Measurements from ENCODE around the gene TMEM183A. TPM values are rescaled to one million over a fixed set of nuclear protein-coding genes. Genes with fewer than 3 reads are reported as not detected.
"Not testable (repeated sequence)": the region's sequence is repeated elsewhere in the genome, so short reads cannot be mapped to it uniquely, and the experiment has no call there.

The TMEM183A gene
- total and polyA plus RNA-seq, 5 donors from 2014 or later: 53.6 to 130 (median 66.0) TPM

GRCh38 chr1:202976633-202977032 lies 30.5 kb upstream of the TMEM183A start:
- Histone ChIP-seq H3K36me3 (ENCODE audit: control insufficient read depth, insufficient read depth, low read length) (no peaks in the 10 kb centered on the region), H3K4me3 (ENCODE audit: low read depth, low read length) (no peak overlapping the region), H3K9me3 (ENCODE audit: control insufficient read depth in 2 of 2, low read length in 2 of 2) (no peaks in the 10 kb centered on the region), H3K4me1 (ENCODE audit: control insufficient read depth, insufficient read depth, low read length, poor library complexity, severe bottlenecking) (no peaks in the 10 kb centered on the region), H3K27me3 (ENCODE audit: control insufficient read depth, insufficient read depth, low read length) (peaks cover 14% of the 10 kb centered on the region), H3K27ac (ENCODE audit: insufficient read depth, low read length, poor library complexity, severe bottlenecking) (no peak overlapping the region)
- DNase-seq: no peak
- Mint-ChIP-seq H3K36me3 (no peaks in the 10 kb centered on the region), H3K4me1 (no peaks in the 10 kb centered on the region), H3K27ac (no peak overlapping the region), H3K27me3 (peaks cover 62% of the 10 kb centered on the region), H3K9me3 (no peaks in the 10 kb centered on the region), H3K4me3 (no peak overlapping the region)
- ATAC-seq (ENCODE audit: low read depth in 2 of 2): no peak

DNA sequence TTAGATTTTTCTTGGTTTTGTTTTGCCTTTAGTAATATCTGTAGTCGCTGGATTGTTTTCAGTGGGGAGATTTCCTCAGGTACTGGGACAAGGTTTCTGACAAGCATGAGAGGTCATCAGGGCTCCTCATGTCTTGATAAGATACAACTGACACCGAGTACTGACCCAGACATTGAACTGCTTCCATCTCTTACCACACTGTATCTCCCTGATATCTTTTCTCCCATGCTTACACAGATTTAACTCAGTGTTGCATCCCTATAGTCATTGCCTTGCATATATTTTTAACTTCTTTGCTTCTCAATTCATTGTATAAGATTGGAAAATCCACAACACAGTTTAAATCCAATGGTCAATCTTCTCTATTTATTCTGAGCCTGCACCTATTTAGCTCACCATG lies 27.7 kb upstream of the TMEM183A start:
- no peaks in the 10 kb centered on the region for H3K4me1 Mint-ChIP-seq
- no peak overlapping the region for H3K4me3 Mint-ChIP-seq
- ATAC-seq (ENCODE audit: low read depth in 2 of 2): no peak
- H3K27ac Mint-ChIP-seq: no peak overlapping the region
- H3K36me3 Mint-ChIP-seq: no peaks in the 10 kb centered on the region
- Histone ChIP-seq H3K4me1 (ENCODE audit: control insufficient read depth, insufficient read depth, low read length, poor library complexity, severe bottlenecking) (no peaks in the 10 kb centered on the region), H3K9me3 (ENCODE audit: control insufficient read depth in 2 of 2, low read length in 2 of 2) (no peaks in the 10 kb centered on the region), H3K27ac (ENCODE audit: insufficient read depth, low read length, poor library complexity, severe bottlenecking) (no peak overlapping the region), H3K4me3 (ENCODE audit: low read depth, low read length) (no peak overlapping the region), H3K36me3 (ENCODE audit: control insufficient read depth, insufficient read depth, low read length) (no peaks in the 10 kb centered on the region), H3K27me3 (ENCODE audit: control insufficient read depth, insufficient read depth, low read length) (peaks cover 12% of the 10 kb centered on the region)
- no peak for DNase-seq
- peaks cover 50% of the 10 kb centered on the region for H3K27me3 Mint-ChIP-seq
- H3K9me3 Mint-ChIP-seq: no peaks in the 10 kb centered on the region

- no peaks in the 10 kb centered on the region for H3K9me3 Mint-ChIP-seq
- Histone ChIP-seq H3K4me1 (ENCODE audit: control insufficient read depth, insufficient read depth, low read length, poor library complexity, severe bottlenecking) (no peaks in the 10 kb centered on the region), H3K27me3 (ENCODE audit: control insufficient read depth, insufficient read depth, low read length) (peaks cover 9% of the 10 kb centered on the region), H3K36me3 (ENCODE audit: control insufficient read depth, insufficient read depth, low read length) (no peaks in the 10 kb centered on the region), H3K27ac (ENCODE audit: insufficient read depth, low read length, poor library complexity, severe bottlenecking) (no peak overlapping the region), H3K9me3 (ENCODE audit: control insufficient read depth in 2 of 2, low read length in 2 of 2) (no peaks in the 10 kb centered on the region), H3K4me3 (ENCODE audit: low read depth, low read length) (no peak overlapping the region)
- no peaks in the 10 kb centered on the region for H3K36me3 Mint-ChIP-seq
- H3K4me3 Mint-ChIP-seq: no peak overlapping the region
- H3K27me3 Mint-ChIP-seq: peaks cover 37% of the 10 kb centered on the region
- DNase-seq (no peak), ATAC-seq (ENCODE audit: low read depth in 2 of 2) (no peak)
- H3K4me1 Mint-ChIP-seq: no peaks in the 10 kb centered on the region
- peak overlapping the region in 1 of 3 donors; percentile 28 for H3K27ac Mint-ChIP-seq
Measured at GRCh38 chr1:202981939-202982338, 25.2 kb upstream of the TMEM183A start.

DNA sequence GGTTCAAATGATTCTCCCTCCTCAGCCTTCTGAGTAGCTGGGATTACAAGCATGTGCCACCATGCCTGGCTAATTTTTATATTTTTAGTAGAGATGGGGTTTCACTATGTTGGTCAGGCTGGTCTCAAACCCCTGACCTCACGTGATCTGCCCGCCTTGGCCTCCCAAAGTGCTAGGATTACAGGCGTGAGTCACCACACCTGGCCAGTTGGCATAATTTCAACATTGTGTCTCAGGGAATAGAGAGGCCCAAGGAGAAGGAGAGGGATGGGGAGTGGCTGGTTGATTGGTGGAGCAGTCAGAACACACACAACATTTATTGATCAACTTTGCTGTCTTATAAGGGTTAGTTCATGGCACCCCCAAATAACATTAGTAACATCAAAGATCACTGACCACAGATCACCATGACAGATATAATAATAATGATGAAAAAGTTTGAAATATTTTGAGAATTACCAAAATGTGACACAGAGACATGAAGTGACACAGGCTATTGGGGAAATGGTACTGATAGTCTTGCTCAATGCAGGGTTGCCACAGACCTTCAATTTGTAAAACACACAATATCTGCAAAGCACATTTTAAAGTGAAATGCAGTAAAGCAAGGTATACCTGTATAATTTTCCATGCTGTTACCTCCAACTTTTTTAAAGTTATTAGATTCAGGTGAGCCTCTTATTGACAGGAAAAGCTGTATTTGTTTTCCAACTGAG lies 24.3 kb upstream of the TMEM183A start:
- Histone ChIP-seq H3K27me3 (ENCODE audit: control insufficient read depth, insufficient read depth, low read length) (peaks cover 11% of the 10 kb centered on the region), H3K27ac (ENCODE audit: insufficient read depth, low read length, poor library complexity, severe bottlenecking) (no peak overlapping the region), H3K4me3 (ENCODE audit: low read depth, low read length) (no peak overlapping the region), H3K4me1 (ENCODE audit: control insufficient read depth, insufficient read depth, low read length, poor library complexity, severe bottlenecking) (no peaks in the 10 kb centered on the region), H3K36me3 (ENCODE audit: control insufficient read depth, insufficient read depth, low read length) (no peaks in the 10 kb centered on the region), H3K9me3 (ENCODE audit: control insufficient read depth in 2 of 2, low read length in 2 of 2) (no peaks in the 10 kb centered on the region)
- ATAC-seq (ENCODE audit: low read depth in 2 of 2): no peak
- no peaks in the 10 kb centered on the region for H3K9me3 Mint-ChIP-seq
- H3K27me3 Mint-ChIP-seq: peaks cover 37% of the 10 kb centered on the region
- H3K4me1 Mint-ChIP-seq: no peaks in the 10 kb centered on the region
- H3K27ac Mint-ChIP-seq: no peak overlapping the region
- H3K36me3 Mint-ChIP-seq: no peaks in the 10 kb centered on the region
- H3K4me3 Mint-ChIP-seq: no peak overlapping the region
- DNase-seq: no peak

- not testable (repeated sequence) for H3K4me3 ChIP-seq (ENCODE audit: low read depth, low read length); H3K36me3 ChIP-seq (ENCODE audit: control insufficient read depth, insufficient read depth, low read length); H3K9me3 Mint-ChIP-seq; H3K4me3 Mint-ChIP-seq; H3K27ac Mint-ChIP-seq; H3K27me3 ChIP-seq (ENCODE audit: control insufficient read depth, insufficient read depth, low read length); H3K4me1 Mint-ChIP-seq; H3K9me3 ChIP-seq (ENCODE audit: control insufficient read depth in 2 of 2, low read length in 2 of 2); H3K36me3 Mint-ChIP-seq; H3K27ac ChIP-seq (ENCODE audit: insufficient read depth, low read length, poor library complexity, severe bottlenecking); DNase-seq; H3K4me1 ChIP-seq (ENCODE audit: control insufficient read depth, insufficient read depth, low read length, poor library complexity, severe bottlenecking); ATAC-seq (ENCODE audit: low read depth in 2 of 2)
- H3K27me3 Mint-ChIP-seq: peaks cover 36% of the 10 kb centered on the region
Measured at GRCh38 chr1:202986120-202986519, 21.1 kb upstream of the TMEM183A start.

DNA sequence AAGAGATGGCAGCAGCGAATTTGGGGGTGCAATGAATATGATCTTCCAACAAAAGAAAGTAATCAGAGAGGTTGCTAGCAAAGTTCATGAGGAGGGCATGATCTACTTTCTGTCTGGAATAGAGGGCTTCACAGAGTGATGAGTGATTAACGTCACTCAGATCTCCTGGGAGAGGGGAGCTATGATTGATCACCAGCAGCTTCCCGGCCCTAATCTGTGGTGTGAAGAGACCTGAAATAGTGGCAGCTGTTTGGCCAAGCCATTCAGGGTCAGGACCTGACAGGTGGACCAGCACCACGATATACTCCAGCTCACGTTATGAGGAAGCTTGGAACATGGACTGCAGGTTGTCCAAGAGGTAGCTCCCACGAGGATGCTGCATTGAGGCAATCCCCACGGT lies 19.9 kb upstream of the TMEM183A start:
- ATAC-seq (ENCODE audit: low read depth in 2 of 2): no peak
- no peak overlapping the region for H3K4me3 ChIP-seq (ENCODE audit: low read depth, low read length)
- no peak overlapping the region for H3K27ac ChIP-seq (ENCODE audit: insufficient read depth, low read length, poor library complexity, severe bottlenecking)
- no peaks in the 10 kb centered on the region for H3K4me1 Mint-ChIP-seq
- no peak overlapping the region for H3K4me3 Mint-ChIP-seq
- no peak for DNase-seq
- peaks cover 47% of the 10 kb centered on the region for H3K27me3 Mint-ChIP-seq
- no peaks in the 10 kb centered on the region for H3K36me3 ChIP-seq (ENCODE audit: control insufficient read depth, insufficient read depth, low read length)
- H3K27ac Mint-ChIP-seq: no peak overlapping the region
- peaks cover 0 to 6% (median 0%) of the 10 kb centered on the region in 7 donors for H3K9me3 Mint-ChIP-seq
- peaks cover 18% of the 10 kb centered on the region for H3K27me3 ChIP-seq (ENCODE audit: control insufficient read depth, insufficient read depth, low read length)
- H3K36me3 Mint-ChIP-seq: no peaks in the 10 kb centered on the region
- H3K4me1 ChIP-seq (ENCODE audit: control insufficient read depth, insufficient read depth, low read length, poor library complexity, severe bottlenecking): no peaks in the 10 kb centered on the region
- H3K9me3 ChIP-seq (ENCODE audit: control insufficient read depth in 2 of 2, low read length in 2 of 2): no peaks in the 10 kb centered on the region

DNA sequence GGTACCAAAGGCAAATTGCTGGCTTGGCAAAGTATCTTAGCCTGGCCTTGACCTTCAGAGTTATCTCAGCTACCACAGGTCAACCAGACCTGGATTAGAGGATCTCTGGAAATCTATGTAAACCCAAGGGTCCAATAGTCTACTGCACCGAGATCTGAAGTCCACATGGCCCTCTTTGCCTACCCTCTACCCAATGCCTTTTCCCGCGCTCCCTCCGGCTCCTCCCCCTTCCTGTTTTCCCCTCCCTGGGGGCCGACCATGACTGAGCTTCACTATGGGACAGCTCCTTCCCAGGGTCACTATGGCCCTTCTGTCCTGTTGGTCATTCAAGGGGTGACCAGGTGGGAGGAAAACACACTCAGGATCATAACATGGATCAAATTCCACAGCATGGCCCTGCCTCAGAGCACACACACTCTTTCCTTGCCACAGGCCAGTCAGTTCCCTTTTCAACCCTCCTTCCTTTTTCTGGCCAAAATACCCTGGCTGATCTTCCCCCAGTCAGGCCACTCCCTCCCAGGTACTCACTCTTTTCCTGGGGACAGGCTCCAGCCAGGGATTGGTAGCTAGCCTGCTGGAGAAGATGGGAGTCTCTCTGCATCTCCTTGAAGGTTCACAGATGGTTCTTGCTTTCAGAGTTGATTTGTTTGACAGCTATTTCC lies 19.1 kb upstream of the TMEM183A start:
- no peak overlapping the region for H3K4me3 ChIP-seq (ENCODE audit: low read depth, low read length)
- Mint-ChIP-seq H3K27me3 (peaks cover 50% of the 10 kb centered on the region), H3K9me3 (peaks cover 0 to 6% (median 0%) of the 10 kb centered on the region in 7 donors), H3K36me3 (no peaks in the 10 kb centered on the region), H3K4me1 (no peaks in the 10 kb centered on the region), H3K27ac (no peak overlapping the region), H3K4me3 (no peak overlapping the region)
- DNase-seq (no peak), ATAC-seq (ENCODE audit: low read depth in 2 of 2) (no peak)
- H3K27me3 ChIP-seq (ENCODE audit: control insufficient read depth, insufficient read depth, low read length): peaks cover 20% of the 10 kb centered on the region
- H3K4me1 ChIP-seq (ENCODE audit: control insufficient read depth, insufficient read depth, low read length, poor library complexity, severe bottlenecking): no peaks in the 10 kb centered on the region
- H3K27ac ChIP-seq (ENCODE audit: insufficient read depth, low read length, poor library complexity, severe bottlenecking): no peak overlapping the region
- H3K9me3 ChIP-seq (ENCODE audit: control insufficient read depth in 2 of 2, low read length in 2 of 2): no peaks in the 10 kb centered on the region
- no peaks in the 10 kb centered on the region for H3K36me3 ChIP-seq (ENCODE audit: control insufficient read depth, insufficient read depth, low read length)

- H3K27ac ChIP-seq (ENCODE audit: insufficient read depth, low read length, poor library complexity, severe bottlenecking): no peak overlapping the region
- H3K4me1 Mint-ChIP-seq: no peaks in the 10 kb centered on the region
- no peaks in the 10 kb centered on the region for H3K36me3 Mint-ChIP-seq
- DNase-seq (no peak), ATAC-seq (ENCODE audit: low read depth in 2 of 2) (no peak)
- H3K9me3 Mint-ChIP-seq: peaks cover 0 to 6% (median 0%) of the 10 kb centered on the region in 7 donors
- peaks cover 25% of the 10 kb centered on the region for H3K27me3 ChIP-seq (ENCODE audit: control insufficient read depth, insufficient read depth, low read length)
- H3K4me3 ChIP-seq (ENCODE audit: low read depth, low read length): no peak overlapping the region
- no peaks in the 10 kb centered on the region for H3K9me3 ChIP-seq (ENCODE audit: control insufficient read depth in 2 of 2, low read length in 2 of 2)
- no peak overlapping the region for H3K27ac Mint-ChIP-seq
- peaks cover 64% of the 10 kb centered on the region for H3K27me3 Mint-ChIP-seq
- no peaks in the 10 kb centered on the region for H3K4me1 ChIP-seq (ENCODE audit: control insufficient read depth, insufficient read depth, low read length, poor library complexity, severe bottlenecking)
- H3K36me3 ChIP-seq (ENCODE audit: control insufficient read depth, insufficient read depth, low read length): no peaks in the 10 kb centered on the region
- H3K4me3 Mint-ChIP-seq: no peak overlapping the region
Measured at GRCh38 chr1:202989879-202990278, 17.3 kb upstream of the TMEM183A start.
